Fibroblast of skin of left quadriceps (primary cell): ENCODE measurements around the gene PPP2R5D.
"Not testable (repeated sequence)": the region's sequence is repeated elsewhere in the genome, so short reads cannot be mapped to it uniquely, and the experiment has no call there.

ENCODE experiments used
- DNase-seq, 2 experiments: peaks; one replicate each; pipeline ENCODE4 v3.0.0-alpha.2; 2013; ENCODE audit warnings: low read depth in 2 of 2

Gene PPP2R5D

GRCh38 chr6:42989923-42990322 is 5.6 kb downstream of the PPP2R5D start:
- no peak for DNase-seq

DNA sequence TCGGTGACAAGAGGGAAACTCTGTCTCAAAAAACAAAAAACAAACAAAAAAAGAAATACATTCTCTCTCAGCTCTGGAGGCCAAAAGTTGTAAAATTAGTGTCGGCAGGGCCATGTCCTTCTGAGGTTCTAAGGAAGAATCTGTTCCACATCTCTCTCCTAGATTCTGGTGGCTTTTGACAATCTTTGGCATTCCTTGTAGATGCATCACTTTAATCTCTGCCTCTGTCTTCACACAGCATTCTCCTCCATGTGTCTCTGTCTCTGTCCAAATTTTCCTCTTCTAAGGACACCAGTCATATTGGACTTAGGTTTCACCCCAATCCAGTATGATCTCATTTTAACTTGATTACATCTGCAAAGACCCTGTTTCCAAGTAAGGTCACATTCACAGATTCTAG is 9.1 kb downstream of the PPP2R5D start:
- no peak for DNase-seq

DNA sequence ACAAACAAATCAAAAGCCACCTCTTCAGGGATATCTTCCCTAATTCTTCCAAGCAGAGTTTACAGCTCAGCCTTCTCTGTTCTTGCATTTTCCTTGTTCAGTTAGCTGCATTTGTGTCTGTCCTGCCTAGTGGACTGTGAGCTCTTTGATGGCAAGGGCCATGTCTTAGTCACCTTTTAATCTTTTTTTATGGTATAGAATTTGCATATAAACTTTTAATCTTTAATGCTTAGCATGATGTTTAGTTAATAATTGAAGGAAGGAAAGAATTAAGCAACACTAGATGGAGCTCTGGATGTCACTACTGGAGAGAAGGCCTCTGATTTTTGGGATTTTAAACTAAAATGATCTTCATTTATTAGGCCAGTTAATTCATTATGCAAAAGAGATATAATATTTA is 12.1 kb downstream of the PPP2R5D start:
- DNase-seq: no peak

DNA sequence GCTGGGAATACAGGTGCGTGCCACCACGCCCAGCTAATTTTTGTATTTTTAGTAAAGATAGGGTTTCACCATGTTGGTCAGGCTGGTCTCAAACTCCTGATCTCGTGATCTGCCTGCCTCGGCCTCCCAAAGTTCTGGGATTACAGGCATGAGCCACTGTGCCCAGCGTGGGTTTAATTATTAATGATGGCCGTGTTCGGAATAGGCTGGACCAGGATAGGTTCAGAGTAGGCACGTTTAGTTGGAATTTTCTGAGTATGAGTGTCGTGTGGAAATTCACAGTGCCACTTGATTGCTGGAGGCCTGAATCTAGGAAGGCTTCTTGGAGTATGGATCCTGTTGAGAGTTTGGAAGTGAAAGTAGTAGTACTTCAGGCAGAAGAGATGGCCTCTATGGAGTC is 13.8 kb downstream of the PPP2R5D start:
- DNase-seq: not testable (repeated sequence)

DNA sequence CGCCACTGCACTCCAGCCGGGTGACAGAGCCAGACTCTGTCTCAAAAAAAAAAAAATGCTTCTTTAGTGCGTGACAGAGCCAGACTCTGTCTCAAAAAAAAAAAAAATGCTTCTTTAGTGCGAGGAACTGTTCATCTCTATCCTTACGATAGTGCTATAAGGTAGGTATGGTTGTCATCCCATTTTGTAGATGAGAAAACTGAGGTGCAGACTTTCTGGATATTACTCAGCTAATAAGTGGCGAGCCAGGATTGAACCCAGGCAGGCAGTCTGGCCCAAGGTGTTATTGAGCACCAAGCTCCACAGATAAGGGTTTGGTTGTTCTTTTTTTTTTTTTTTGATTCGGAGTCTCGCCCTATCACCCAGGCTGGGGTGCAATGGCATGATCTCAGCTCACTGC is 17.5 kb downstream of the PPP2R5D start:
- DNase-seq: no peak

DNA sequence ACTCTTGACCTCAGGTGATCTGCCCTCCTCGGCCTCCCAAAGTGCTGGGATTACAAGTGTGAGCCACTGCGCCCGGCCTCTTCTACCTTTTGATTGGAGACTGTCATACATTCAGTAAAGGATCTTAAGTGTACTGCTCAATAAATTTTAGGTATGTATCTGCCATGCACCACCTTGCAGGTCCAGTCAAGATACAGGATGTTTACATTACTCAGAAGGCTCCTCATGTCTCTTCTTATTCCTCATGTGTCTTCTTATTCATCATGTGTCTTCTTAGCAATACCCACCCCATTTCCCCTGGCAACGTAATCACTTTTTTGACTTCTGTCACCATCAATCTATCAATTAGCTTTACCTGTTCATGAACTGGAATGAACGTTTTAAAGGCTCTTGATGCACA is 21.5 kb downstream of the PPP2R5D start:
- DNase-seq: no peak

- DNase-seq: no peak
Measured at GRCh38 chr6:43006251-43006650, 21.9 kb downstream of the PPP2R5D start.

GRCh38 chr6:43007126-43007525 is 22.8 kb downstream of the PPP2R5D start:
- no peak for DNase-seq

DNA sequence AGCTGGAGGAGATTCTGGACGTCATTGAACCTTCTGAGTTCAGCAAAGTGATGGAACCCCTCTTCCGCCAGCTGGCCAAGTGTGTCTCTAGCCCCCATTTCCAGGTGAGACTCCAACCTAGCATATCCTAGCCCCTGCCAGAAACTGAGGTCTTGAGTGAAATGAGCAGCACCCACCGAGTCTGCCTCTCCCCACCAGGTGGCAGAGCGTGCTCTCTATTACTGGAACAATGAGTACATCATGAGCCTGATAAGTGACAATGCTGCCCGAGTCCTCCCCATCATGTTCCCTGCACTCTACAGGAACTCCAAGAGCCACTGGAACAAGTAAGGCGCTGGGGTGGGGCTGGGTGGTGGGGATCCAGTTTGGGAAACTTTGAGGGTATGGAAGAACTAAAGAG is 24.8 kb downstream of the PPP2R5D start:
- DNase-seq: peak in 1 of 2 experiments; percentile 6

DNA sequence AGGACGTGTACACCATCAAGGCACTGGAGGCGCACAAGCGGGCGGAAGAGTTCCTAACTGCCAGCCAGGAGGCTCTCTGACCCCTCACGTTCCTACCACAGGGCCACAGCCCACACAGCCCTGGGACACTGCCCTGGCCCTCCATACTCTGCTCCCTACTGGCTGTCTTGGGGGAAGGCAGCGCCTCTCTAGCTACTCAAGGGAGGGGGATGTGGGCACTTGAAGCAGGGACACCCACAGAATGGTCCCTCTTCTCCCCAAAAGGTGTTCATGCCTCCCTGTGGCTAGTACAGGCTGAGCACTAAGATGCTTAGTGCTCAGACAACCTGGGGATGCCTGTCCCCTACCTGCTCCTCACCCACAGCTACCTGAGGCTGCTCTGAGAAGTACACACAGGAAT is 26.8 kb downstream of the PPP2R5D start:
- DNase-seq: no peak

GRCh38 chr6:43012364-43012763 is 28.0 kb downstream of the PPP2R5D start:
- DNase-seq: no peak

DNA sequence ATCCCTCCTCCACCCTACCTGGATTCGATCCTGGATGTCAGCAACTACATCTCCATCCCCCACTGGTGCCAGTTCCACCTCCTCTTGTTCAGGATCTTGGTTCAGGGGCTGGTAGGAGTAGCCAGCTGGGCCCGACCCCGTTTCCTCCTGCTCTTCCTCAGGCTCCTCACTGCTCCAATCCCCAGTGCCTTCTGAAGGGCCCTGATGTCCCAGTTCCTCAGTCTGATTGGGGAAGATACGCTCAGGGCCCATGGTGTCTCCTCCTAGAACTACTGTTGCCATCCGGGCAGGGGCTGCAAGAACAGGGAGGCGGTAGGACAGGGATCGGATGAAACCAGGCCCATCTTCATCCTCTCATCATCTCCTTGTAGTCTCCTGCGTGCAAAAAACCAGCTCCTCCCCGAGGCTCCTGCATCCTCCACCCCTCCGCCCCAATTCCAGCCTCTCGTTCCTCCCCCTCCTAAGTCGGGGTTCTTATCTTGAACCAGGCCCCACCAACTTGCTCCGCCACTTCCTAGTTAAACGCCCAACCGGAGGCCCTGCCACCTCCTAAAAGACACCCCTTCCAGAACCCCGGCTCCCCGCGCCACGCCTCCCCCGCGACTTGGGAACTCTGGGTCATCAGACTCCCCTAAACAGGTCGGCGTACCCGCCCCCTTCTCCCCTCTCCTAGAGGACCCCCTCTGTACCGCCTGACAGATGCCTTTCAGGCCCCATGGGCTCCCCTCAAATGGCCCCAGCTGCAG is 28.9 kb downstream of the PPP2R5D start:
- DNase-seq: peak in 1 of 2 experiments; percentile 4

DNA sequence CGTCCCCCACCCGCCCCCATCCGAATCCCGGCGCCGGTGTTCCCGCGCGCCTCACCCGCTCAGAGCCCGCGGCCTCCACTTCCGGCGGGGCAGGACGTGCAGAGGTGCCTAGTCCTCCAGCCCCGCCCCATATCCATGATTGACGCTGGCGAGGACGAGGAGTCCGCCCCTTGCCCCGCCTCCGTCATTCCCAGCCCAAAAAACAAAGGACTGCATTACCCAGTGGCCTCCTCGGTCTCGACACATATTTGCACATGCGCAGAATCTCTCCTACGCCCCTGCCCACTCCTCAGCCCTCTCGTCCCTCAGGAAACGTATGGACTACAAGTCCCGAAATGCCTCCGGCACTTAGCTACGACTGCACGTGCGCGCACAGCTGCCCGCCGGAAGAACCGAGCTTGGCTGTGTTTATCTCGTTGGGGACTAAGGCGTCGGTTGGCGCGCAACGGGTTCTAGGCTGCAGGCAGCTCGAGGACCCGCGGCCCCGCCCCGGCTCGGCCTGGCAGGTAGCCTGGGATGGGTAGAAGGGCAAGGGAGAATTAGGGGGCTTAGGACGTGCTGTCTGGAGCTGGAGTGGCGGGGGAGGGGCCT is 29.6 kb downstream of the PPP2R5D start, which contains the start of the genes KLHDC3 and MEA1:
Gene KLHDC3, plus strand, starts transcription at position 407 of the 591 bp plus-strand sequence. CDS start 2,944 bp downstream, outside the sequence.
Gene MEA1, minus strand, starts transcription at position 104 of the 591 bp plus-strand sequence. CDS start 133 bp downstream, outside the sequence.
- peak; percentile 99 to 100 for DNase-seq

- peak in 1 of 2 experiments; percentile 4 for DNase-seq
Measured at GRCh38 chr6:43014434-43014909, 30.1 kb downstream of the PPP2R5D start.

GRCh38 chr6:43016176-43016942 is 32.0 kb downstream of the PPP2R5D start:
- DNase-seq: no peak

- no peak for DNase-seq
Measured at GRCh38 chr6:43016943-43017334, 32.6 kb downstream of the PPP2R5D start.

DNA sequence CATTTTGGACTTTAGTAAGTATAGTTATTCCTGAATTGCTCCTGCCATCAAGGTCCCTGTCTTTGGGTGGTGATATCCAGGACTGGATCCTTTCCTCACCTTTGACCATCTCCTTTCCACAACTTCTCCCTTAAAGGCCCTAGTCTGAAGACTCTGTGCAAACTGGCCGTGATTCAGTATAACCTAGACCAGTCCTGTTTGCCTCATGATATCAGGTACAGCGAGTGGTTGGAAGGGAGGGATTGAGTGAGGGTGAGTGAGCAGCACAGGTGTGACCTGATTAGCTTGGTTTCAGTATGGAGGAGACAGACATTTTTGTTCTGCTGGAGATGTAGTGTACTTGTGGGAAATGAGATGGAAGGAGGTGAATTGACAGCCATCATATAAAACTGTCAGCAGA is 34.8 kb downstream of the PPP2R5D start:
- DNase-seq: no peak

GRCh38 chr6:43020052-43020705 is 35.8 kb downstream of the PPP2R5D start:
- no peak for DNase-seq

DNA sequence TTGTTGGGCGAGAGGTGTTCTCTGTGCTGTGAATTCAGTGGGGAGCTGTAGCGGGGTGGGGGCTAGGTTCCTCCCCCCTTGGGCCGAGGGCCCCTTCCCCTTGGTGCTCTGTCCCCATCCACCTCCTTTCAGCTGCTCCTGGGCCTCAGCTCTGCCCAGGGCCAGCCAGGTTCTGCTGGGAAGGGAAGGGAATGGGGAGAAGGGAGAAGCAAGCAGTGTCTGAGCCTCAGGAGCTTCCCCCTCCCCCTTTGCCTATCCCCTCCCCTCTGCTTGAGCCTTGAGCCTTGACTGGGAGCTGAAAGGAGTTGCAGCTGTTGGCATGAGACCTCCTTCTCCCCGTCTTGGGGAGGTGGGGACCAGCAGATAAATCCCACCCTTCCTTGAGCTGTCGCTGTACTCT is 36.5 kb downstream of the PPP2R5D start:
- no peak for DNase-seq

- peak in 1 of 2 experiments; percentile 34 for DNase-seq
Measured at GRCh38 chr6:43021270-43022047, 37.1 kb downstream of the PPP2R5D start, which contains the start of gene RRP36. Gene RRP36, plus strand, starts transcription at chr6:43021623. Its CDS starts 32 bp downstream, at chr6:43021655.

- DNase-seq: no peak
Measured at GRCh38 chr6:43024436-43024835, 40.1 kb downstream of the PPP2R5D start.
